Thymus (tissue), 11 donors: ENCODE measurements around the gene KLHDC8A. TPM values are rescaled to one million over a fixed set of nuclear protein-coding genes. Genes with fewer than 3 reads are reported as not detected.
A peak's percentile ranks its signal among the peaks of the same experiment; 100 is the strongest.

ENCODE experiments used
- DNase-seq, 9 donors: peaks; one replicate each; pipeline ENCODE4 v3.0.0-alpha.2; 2013; ENCODE audit warnings: low spot score in 9 of 9, low read depth in 6 of 9, missing footprints in 1 of 9
- H3K27ac ChIP-seq, 2 donors: one replicate each; pipeline ENCODE4 v1.5.1; 2013; ENCODE audit warnings: control low read depth in 1 of 2, low read depth in 1 of 2, low read length in 1 of 2, mild to moderate bottlenecking in 1 of 2, moderate library complexity in 1 of 2
- H3K27me3 ChIP-seq, 2 donors: one replicate each; pipeline ENCODE4 v1.5.1; 2013; ENCODE audit warnings: low read length in 1 of 2; ENCODE audit not compliant: control insufficient read depth in 2 of 2, insufficient read depth in 1 of 2
- H3K36me3 ChIP-seq, 2 donors: one replicate each; pipeline ENCODE4 v1.5.1; 2013; ENCODE audit warnings: low read length in 1 of 2, mild to moderate bottlenecking in 1 of 2, moderate library complexity in 1 of 2; ENCODE audit not compliant: control insufficient read depth in 2 of 2, insufficient read depth in 2 of 2
- H3K4me1 ChIP-seq, 2 donors: one replicate each; pipeline ENCODE4 v1.5.1; 2013; ENCODE audit warnings: low read length in 2 of 2; ENCODE audit not compliant: control insufficient read depth in 2 of 2, insufficient read depth in 2 of 2
- H3K4me3 ChIP-seq, 2 donors: one replicate each; pipeline ENCODE4 v1.5.1; 2013; ENCODE audit warnings: low read length in 2 of 2, control low read depth in 1 of 2, mild to moderate bottlenecking in 1 of 2
- H3K9me3 ChIP-seq, 2 donors: one replicate each; pipeline ENCODE4 v1.5.1; 2013; ENCODE audit warnings: low read length in 1 of 2, mild to moderate bottlenecking in 1 of 2; ENCODE audit not compliant: control insufficient read depth in 2 of 2, insufficient read depth in 1 of 2
- WGBS: extraction: QIAGEN DNeasy Blood & Tissue Kit; methylation state at CpG from one replicate; pipeline ENCODE4 v1.1.7; 2013; 5-methylcytosine and 5-hydroxymethylcytosine counted together
- polyA plus RNA-seq: library from polyadenylated mRNA; stranded (reverse); fragments of 200-250 nt; gene quantifications from one replicate; pipeline ENCODE4 v1.2.3, GENCODE V29; 2013
- total RNA-seq: library from RNA; stranded (reverse); fragments of 120-200 nt; gene quantifications from one replicate; pipeline ENCODE4 v1.2.4, GENCODE V29; 2013
- donor health status: healthy.

Gene KLHDC8A
- total and polyA plus RNA-seq, 2 donors: 0.19 to 0.50 TPM

GRCh38 chr1:205350124-205350523, 6.6 kb downstream of the KLHDC8A start:
- no peaks in the 10 kb centered on the region for H3K9me3 ChIP-seq
- no peak for DNase-seq
- H3K4me1 ChIP-seq: no peaks in the 10 kb centered on the region
- WGBS: 56% methylated on average over 4 of the region's 4 CpGs
- peaks cover 8 to 61% of the 10 kb centered on the region in 2 donors for H3K27me3 ChIP-seq
- no peak overlapping the region for H3K4me3 ChIP-seq
- H3K27ac ChIP-seq: no peak overlapping the region
- H3K36me3 ChIP-seq: no peaks in the 10 kb centered on the region

- Histone ChIP-seq H3K4me3 (no peak overlapping the region), H3K4me1 (no peaks in the 10 kb centered on the region), H3K27ac (no peak overlapping the region), H3K9me3 (no peaks in the 10 kb centered on the region), H3K27me3 (peaks cover 16 to 71% of the 10 kb centered on the region in 2 donors), H3K36me3 (no peaks in the 10 kb centered on the region)
- DNase-seq: no peak
- 74% methylated on average over 5 of the region's 5 CpGs for WGBS
Observed at GRCh38 chr1:205348554-205349487, 7.9 kb downstream of the KLHDC8A start.

DNA sequence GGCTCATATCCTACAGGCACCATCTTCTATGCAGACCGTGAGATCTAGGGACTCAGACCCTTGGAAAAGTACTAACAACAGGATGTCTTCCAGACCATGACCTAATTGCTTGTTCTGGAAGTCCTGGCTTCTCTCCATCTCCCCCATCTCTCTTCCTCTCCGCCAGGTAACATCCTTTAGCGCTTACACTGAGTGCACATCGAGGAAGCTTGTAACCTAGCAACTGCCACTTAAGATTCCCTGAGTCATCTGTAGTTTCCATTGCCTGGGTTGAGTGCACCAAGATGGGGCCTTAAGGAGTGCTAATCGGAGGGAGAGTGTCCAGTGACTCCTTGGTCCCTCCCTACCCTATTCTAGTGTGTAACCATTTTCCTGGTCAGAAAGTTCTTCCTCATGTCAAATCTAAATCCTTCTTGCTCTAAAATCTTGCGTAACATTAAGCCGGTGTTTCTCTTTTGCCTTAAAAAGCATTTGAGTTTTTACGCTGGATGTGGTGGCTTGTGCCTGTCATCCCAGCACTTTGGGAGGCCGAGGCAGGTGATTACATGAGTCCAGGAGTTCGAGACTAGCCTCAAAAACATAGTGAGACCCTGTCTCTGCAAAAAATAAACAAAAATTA, 9.7 kb downstream of the KLHDC8A start:
- DNase-seq: no peak
- peaks cover 33 to 86% of the 10 kb centered on the region in 2 donors for H3K27me3 ChIP-seq
- H3K4me3 ChIP-seq: no peak overlapping the region
- no peaks in the 10 kb centered on the region for H3K36me3 ChIP-seq
- H3K27ac ChIP-seq: no peak overlapping the region
- peaks cover 0 to 3% of the 10 kb centered on the region in 2 donors for H3K4me1 ChIP-seq
- H3K9me3 ChIP-seq: peaks cover 0 to 3% of the 10 kb centered on the region in 2 donors
- 84% methylated on average over 10 of the region's 10 CpGs for WGBS

DNA sequence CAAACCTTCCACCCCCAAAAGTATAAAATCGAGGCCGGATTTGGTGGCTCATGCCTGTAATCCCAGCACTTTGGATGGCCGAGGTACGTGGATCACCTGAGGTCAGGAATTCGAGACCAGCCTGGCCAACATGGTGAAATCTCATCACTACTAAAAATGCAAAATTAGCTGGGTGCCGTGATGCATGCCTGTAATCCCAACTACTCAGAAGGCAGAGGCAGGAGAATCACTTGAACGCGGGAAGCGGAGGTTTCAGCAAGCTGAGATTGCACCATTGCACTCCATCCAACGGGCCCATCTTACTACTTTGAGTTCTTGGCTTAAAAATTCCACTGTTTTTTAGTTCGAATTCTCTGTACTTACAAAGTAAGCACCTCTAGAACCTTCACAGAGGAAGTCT, 11.0 kb downstream of the KLHDC8A start:
- Histone ChIP-seq H3K36me3 (no peaks in the 10 kb centered on the region), H3K27me3 (peaks cover 36 to 93% of the 10 kb centered on the region in 2 donors), H3K4me1 (peaks cover 0 to 3% of the 10 kb centered on the region in 2 donors), H3K9me3 (peaks cover 0 to 3% of the 10 kb centered on the region in 2 donors), H3K4me3 (no peak overlapping the region), H3K27ac (no peak overlapping the region)
- DNase-seq: no peak
- 92% methylated on average over 11 of the region's 11 CpGs for WGBS

- H3K27ac ChIP-seq: no peak overlapping the region
- no peaks in the 10 kb centered on the region for H3K36me3 ChIP-seq
- peaks cover 36 to 89% of the 10 kb centered on the region in 2 donors for H3K27me3 ChIP-seq
- H3K9me3 ChIP-seq: peaks cover 0 to 3% of the 10 kb centered on the region in 2 donors
- peak overlapping the region in 1 of 2 donors; percentile 30 for H3K4me3 ChIP-seq
- peak in 1 of 9 donors; percentile 28 for DNase-seq
- 14% methylated on average over 59 of the region's 59 CpGs for WGBS
- peaks cover 0 to 3% of the 10 kb centered on the region in 2 donors for H3K4me1 ChIP-seq
Observed at GRCh38 chr1:205344066-205344928, 12.4 kb downstream of the KLHDC8A start.

GRCh38 chr1:205343431-205344065, 13.2 kb downstream of the KLHDC8A start:
- 5% methylated on average over 63 of the region's 63 CpGs for whole genome bisulfite sequencing
- H3K36me3 ChIP-seq: no peaks in the 10 kb centered on the region
- H3K4me3 ChIP-seq: peak overlapping the region in 1 of 2 donors; percentile 30
- H3K27me3 ChIP-seq: peaks cover 36 to 88% of the 10 kb centered on the region in 2 donors
- DNase-seq: no peak
- H3K9me3 ChIP-seq: peaks cover 0 to 3% of the 10 kb centered on the region in 2 donors
- peaks cover 0 to 3% of the 10 kb centered on the region in 2 donors for H3K4me1 ChIP-seq
- H3K27ac ChIP-seq: no peak overlapping the region

- WGBS: 33% methylated on average over 12 of the region's 12 CpGs
- H3K27ac ChIP-seq: no peak overlapping the region
- no peak overlapping the region for H3K4me3 ChIP-seq
- H3K9me3 ChIP-seq: peaks cover 0 to 3% of the 10 kb centered on the region in 2 donors
- peaks cover 36 to 88% of the 10 kb centered on the region in 2 donors for H3K27me3 ChIP-seq
- no peaks in the 10 kb centered on the region for H3K36me3 ChIP-seq
- peaks cover 0 to 3% of the 10 kb centered on the region in 2 donors for H3K4me1 ChIP-seq
- no peak for DNase-seq
Observed at GRCh38 chr1:205342986-205343385, 13.7 kb downstream of the KLHDC8A start.

DNA sequence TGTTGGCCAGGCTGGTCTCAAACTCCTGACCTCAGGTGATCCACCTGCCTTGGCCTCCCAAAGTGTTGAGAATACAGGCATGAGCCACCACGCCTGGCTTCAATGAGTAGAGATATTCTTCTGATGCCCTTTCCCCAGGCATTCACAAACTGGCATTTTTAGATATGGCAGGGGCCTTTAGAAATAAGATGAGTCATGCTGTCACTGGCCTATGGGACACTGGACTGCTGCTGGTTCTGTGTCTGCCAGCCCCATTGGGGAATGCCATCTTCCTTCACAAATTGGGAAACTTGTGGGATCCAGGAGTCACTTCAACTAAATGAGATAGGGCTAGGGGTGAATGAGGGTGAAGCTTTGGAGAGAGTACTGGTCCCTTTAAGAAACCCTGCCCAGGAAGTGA, 16.0 kb downstream of the KLHDC8A start:
- no peak for DNase-seq
- H3K4me3 ChIP-seq: no peak overlapping the region
- peaks cover 29 to 87% of the 10 kb centered on the region in 2 donors for H3K27me3 ChIP-seq
- no peak overlapping the region for H3K27ac ChIP-seq
- 94% methylated on average over 1 of the region's 1 CpG for WGBS
- peaks cover 0 to 3% of the 10 kb centered on the region in 2 donors for H3K4me1 ChIP-seq
- no peaks in the 10 kb centered on the region for H3K36me3 ChIP-seq
- H3K9me3 ChIP-seq: peaks cover 0 to 3% of the 10 kb centered on the region in 2 donors
